CD4-positive, alpha-beta T cell treated with Interleukin-4 for 1 hour (primary cell): ENCODE measurements around the gene CENPX.

Source experiments
- DNase-seq, 2 donors: peaks; one replicate each; pipeline ENCODE4 v3.0.0-alpha.2; 2020 to 2022

Gene CENPX

DNA sequence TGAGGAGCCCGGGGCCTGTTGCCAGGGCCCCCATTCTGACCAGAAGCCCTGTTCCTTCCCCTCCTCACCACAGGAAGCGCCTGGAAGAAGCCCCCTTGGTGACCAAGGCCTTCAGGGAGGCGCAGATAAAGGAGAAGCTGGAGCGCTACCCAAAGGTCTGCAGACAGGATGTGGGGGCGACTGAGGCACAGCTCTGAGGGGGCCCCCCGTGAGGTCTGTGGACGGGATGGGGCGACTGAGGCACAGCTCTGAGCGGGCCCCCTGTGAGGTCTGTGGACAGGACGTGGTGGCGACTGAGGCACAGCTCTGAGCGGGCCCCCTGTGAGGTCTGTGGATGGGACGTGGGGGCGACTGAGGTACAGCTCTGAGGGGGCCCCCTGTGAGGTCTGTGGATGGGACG lies 13.3 kb downstream of the CENPX start:
- no peak for DNase-seq

DNA sequence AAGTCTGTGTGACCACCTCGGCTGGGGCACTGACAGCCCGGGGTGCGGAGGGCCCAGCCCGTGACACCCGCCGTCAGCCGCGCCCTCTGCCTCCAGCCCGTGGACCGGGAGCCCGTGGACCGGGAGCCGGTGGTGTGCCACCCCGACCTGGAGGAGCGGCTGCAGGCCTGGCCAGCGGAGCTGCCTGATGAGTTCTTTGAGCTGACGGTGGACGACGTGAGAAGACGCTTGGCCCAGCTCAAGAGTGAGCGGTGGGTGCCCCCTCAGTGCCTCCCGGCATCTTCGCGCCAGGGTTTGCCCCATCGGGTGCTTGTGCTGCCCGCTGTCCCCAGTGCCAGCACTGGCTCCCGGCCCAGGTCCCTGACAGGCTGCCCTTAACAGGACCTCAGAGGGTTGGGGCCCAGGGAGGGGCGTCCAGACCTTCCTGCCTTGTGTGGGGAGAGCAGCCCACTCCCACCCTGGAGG lies 13.7 kb downstream of the CENPX start:
- DNase-seq, result no peak

DNA sequence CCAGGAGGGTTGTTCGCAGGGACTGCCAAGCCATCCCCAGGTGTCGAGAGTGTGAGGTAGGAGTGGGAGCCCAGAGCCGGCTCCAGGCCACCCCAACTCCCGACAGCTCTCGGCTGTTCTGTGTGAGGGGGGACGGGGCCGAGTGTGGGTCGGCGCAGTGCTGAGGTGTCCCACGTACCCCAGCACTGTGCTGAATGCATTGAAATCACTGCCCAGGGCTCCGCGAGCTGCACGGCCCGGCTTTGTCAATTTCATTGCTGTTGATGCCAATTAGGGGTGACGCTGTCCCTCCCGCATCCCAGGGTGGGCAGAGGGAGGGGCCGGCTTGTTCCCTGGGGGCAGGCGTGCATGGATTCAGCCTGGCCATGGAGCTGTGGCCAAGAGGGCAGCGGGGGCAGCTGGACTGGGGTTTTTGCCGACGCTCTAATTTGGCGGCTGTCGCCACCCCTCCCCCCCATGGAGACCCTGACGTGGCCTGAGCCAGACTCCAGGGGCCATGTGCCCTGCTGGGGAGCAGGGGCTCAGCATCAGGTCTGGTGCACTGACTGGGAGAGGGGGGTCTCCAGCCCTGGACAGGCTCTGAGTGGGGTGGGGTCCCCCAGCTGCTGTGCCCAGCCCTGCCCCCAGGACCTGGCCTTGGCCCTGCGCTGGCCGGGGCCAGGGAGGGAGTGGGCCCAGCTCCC lies 14.3 kb downstream of the CENPX start:
- no peak for DNase-seq

DNA sequence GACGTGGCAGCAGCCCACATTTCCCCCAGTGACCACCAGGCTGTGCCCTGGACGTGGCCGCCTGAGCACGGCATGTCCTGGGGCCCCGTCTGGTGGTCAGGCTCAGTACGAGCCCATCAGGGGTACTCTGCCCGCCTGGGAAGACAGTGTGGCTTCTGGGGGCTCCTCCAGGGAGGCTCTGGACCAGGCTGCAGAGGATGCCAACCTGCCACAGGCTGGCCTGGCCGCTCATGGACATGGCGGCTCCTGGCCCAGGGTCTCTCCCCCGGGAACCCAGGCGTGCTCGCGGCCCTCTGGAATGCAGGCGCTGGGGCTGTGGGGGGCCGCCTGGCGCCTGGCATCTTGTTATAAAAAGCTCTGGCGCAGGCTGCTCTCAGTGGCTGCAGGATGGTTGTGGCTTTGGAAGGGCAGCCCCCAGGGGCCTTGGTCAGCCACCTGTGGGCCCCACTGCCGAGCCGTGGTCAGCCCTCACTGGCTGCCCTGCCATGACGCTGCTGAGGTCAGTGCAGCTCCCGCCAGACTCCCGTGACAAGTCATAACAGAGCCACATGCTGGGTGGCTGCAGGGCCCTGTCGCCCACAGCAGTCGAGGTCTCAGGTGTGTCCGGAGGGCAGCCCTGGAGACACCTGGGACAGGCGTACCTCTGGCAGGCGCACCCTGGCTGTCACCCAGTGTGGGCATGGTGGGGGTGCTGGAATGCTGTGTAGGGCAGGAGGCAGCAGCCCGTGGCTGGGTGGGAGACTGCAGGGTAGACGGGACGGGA lies 15.0 kb downstream of the CENPX start:
- DNase-seq, result no peak

DNA sequence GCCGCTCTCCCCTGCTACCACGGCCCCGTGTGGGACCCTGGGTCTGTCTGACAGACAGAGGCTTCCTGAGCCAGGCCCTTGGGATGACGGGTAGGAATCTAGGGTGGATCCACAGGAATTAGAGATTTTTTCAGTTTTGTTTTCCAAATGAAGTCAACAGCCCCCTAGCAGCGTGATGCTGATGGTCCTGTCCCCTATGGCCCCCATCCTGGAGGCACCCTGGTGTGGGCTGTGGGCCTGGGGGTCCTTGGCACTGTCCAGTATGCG lies 15.5 kb downstream of the CENPX start:
- no peak for DNase-seq

DNA sequence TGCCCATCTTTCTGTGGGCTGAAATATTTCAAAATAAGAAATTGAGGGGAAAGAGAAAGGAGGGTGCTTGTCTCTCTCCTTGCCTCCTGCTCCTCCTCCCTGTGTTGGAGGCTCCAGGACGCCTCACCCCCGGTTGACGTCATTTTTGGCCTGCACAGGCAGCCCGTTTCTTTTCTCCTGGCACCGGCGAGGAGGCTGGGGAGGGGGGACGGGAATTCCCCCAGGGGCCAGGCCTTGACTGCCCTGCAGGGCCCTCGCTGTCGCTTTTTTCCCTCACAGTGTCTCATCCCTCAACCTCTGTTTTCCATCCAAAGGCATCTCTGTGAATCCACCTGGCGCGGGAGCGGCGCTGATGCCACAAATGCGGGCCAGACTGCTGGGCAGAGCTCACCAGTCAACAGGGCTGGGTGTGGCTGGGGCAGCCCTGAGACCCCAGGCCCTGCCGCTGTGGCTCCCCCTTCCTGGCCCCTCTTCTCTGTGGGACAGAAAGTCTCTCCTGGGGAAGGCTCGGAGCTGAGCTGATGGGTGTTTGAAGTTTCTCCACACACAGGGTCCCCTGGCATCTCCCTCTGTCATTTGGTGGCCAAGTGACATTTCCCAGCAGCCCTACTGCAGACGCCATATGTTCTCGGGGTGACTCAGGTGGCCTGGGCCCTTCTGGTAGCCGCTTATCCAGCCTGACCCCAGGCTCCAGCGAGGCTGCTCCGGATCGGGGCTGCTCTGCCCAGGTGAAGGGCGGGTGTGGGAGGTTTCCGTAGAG lies 16.0 kb downstream of the CENPX start:
- no peak for DNase-seq

DNA sequence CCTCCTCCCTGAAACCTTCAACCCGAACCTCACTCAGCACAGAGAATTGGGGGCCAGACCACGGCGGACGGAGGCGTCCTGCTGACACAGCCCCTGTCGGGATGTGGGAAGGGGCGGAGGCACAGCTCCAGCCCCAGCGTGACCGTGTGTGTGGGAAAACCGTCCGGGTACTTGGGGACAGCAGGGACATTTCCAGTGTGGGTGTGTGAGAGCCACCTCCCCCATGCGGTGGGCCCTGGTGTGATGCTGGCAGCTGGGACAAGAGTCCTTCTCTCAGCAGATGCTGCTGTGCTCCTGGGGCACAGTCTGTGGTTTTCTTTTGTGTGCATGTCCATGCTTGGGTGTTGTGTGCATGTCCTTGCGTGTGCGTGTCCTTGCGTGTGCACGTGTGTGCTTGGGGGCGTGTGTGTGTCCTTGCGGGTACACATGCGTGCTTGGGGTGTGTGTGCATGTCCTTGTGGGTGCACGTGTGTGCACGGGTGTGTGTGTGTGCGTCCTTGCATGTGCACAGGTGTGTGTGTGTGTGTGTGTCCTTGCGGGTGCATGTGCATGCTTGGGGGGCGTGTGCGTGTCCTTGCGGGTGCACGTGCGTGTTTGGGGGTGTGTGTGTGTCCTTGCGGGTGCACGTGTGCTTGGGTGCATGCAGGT lies 16.9 kb downstream of the CENPX start:
- no peak for DNase-seq

DNA sequence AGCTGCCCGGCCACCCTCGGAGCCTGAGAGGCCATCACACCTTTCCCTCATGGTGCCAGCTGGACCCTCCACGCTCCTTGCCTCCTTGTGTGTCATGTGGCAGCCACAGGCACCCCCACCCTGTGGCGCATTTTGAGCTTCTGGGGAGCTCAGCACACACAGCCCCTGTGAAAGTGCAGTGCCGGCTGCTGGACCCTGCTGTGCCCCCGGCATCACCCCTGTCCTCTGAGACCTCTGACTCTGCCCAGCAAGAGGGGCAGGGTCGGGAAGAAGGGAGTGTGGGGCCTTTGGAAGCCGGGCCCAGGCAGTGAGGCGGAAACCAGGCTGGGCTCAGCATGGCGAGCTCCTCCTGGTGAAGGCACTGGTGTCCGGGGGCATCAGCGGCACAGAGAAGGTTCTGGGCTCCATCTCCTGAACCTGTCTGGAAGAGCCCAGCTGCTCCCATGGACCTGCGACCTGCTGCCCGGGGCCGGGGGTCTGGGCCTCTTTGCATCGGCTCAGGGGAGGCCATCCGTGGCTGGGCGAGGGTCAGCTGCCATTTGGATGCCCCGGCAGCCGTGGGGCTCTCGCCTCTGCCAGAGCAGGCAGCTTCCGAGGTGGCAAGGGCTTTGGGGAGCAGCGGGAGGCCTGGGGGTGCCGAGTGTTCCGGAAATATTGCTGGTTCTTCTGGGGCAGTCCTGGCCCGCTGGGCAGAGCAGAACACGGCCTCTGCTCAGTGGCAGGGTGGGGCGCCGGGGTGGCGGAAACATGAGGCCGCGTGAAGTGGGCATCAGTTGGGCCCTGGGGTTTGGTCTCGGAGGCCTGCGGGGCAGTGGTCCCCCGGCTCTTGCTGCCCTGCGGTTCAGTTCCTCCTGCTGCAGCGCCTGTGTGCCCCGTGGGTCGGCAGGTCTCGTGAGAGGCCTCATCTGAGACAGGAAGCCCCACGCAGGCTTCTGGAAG lies 17.9 kb downstream of the CENPX start:
- no peak for DNase-seq

DNA sequence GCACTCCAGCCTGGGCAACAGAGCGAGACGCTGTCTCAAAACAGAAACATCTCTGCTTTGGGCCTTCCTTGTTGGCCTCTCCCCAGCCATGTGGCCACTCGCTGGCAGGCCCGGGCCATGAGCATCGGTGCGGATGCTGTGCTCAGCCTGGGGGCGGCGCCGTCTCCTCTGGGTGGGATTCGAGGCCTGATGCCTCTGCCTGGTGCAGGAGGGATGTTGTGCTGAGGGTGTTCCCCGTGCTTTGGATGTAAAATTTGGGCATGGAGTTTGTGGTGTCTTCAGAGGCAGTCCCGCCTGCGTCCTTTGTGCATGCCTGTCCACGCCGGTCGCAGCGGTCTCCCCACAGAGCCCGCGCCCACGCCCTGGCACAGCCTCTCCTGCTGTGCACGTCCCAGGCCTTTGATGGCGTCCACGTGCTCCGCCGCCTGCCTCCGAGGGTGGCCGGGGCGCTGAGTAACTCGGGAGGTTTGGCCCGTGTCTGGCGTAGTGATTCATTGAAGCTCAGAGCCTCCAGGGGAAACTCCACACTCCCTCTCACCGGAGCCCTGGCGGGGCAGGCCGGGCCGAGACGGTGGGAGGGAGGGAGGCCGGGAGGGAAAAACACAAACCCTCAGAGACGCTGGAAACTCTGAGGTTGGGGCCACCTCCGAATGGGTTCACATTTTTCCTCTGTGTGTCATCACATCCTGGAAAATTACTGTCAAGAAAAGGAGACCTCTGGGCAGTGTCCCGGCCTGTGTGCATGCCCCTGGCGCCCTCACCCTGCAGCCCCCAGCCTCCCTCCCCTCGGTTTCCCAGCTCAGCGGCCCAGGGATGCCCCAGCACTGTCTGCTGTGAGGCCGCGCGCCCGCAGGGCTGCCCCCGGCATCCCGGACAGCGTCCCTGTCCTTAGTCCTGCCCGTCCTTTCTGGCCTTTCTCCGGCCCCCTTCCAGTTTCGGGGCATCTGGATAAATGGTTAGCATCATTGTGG lies 19.0 kb downstream of the CENPX start:
- no peak for DNase-seq

DNA sequence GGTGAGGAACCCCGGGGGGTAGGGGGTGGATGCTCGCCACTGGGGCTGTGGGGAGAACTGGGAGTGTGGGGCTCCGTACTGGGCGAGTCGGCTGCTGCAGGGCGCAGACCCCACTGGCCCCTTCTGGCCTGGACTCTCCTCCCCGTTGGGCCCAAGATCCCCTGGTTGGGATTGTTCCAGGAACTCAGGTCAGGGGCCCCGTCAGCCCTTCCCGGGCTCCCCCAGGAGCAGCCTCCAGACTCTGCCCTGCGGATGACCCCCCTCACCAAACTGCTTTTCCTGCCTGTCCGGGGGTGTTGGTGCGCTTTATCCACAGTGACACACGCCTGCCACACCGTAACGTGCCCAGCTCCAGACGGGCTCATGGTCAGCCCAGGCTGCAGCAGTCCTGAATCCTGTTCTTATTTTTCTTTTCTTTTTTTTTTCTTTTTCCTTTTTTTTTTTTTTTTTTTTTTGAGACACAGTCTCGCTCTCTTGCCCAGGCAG lies 21.1 kb downstream of the CENPX start:
- no peak for DNase-seq

DNA sequence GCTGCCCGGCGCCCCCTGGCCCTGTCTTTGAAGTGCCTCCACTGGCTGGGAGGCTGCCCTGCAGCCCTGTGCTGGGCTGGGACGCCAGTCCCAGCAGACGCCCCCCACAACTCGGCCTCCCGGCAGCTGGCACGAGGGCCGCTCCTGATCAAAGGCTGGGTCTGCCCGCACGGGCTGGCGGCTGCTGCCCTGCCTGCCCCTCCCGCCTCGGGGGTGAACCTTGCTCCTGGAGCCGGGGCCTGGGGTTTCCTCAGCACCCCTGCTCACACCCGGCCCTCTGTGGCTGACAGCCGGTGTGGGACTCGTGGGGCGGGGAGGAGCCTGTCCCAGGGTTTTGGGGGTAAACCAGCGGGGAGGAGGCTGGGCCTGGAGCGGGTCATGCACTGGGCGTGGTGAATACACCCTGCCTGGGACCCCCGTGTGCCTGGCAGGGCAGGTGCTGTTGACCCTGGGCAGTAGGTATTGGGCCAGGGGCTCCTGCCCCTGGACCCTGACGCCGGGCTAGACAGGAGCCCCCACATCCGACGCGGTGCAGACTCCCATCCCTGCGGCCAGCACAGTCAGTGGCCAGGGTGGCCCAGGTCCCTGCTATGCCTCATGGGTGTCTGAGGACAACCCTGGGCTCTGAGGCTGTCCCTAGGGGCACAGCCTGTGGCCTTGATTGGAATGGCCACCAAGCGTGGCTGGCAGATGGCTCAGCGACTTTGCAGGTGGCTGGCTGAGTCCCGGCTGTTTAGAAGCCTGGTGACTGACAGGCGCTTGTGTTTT lies 21.7 kb downstream of the CENPX start:
- DNase-seq, result no peak

DNA sequence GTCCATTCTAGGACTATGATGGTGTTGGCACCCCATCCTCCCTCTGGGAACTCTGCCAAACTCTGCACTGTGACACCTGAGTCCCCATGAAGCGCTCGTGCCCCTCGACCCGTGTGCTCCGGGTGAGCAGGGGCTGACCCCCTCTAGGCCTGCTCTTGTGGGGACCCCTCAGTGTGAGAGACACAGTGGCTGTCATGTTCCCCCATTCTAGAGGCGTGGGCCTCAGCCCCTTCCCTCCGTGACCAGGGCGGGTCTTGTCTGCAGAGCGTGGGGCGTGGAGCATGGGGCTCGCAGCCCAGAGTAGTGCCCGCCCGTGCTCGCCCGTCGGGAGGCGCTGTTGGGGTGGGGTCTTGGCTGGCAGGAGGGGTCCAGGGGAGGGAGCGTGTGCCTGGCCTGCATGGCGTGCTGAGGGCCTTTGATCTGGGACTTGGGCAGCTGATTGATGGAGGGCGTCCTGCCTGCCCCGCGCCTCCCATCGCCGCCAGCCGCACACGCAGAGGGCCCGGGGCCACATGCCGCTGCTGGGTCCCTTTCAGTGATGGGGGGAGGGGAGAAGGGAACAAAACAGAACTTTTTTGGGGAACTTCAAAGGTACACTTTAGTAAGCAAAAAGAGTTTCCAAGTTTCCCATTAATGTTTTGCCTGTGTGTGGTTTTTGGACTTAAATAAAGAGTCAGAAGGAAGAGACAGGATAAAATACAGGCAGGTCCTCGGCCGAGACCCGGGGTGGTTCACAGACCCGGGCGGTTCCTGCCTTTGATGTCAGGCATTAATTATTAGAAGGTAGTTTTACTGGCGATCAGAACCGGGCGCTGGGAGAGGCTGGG lies 22.5 kb downstream of the CENPX start:
- no peak for DNase-seq

DNA sequence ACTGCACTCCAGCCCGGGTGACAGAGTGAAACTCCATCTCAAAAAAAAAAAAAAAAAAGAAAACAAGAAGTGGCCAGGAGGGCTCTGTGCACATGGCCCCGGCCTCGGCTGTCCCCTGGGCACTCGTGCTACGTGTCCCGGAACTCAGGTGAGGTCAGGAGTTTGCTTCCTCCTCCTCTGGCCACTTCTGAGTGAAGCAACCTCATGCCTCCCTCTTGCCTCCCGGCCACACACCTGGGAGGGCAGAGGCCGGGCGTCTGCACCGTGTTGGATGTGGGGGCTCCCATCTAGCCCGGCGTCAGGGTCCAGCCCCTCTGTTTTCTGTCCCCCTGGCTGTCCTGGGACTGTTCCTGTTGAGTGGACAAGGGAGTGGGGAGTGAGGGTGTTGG lies 23.1 kb downstream of the CENPX start:
- no peak for DNase-seq

DNA sequence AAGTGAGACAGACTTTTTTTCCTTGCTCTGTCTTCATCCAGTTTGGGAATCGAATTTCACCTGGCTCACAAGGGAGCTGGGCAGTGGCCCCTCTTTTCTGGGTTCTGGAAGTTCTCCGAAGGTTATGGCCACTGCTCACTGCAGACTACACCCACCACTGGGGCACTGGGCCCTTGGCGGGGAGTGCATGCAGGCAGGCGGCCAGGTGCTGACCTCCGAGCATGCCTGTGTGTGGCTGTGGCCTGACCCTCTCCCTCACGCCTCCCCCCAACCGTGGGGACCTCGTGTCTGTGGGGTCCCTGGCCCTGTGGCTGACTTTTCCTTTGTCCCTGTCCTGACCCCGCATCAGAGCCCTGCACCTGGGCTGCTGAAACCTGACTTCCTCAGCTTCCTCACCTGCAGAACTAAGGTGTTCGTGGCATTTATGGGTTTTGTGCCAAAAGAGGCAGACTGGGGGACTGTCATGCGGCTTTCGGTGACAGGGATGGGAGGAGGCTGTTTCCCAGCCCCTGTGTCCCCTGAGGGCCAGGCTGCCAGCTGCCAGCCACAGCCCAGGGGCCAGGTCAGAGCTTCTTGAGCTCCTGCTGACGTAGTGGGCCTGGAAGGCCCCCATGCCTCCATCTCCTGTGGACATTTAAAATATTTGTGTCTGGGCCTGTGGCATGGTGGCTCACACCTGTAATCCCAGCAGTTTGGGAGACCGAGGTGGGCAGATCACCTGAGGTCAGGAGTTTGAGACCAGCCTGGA lies 23.8 kb downstream of the CENPX start:
- DNase-seq, result no peak

DNA sequence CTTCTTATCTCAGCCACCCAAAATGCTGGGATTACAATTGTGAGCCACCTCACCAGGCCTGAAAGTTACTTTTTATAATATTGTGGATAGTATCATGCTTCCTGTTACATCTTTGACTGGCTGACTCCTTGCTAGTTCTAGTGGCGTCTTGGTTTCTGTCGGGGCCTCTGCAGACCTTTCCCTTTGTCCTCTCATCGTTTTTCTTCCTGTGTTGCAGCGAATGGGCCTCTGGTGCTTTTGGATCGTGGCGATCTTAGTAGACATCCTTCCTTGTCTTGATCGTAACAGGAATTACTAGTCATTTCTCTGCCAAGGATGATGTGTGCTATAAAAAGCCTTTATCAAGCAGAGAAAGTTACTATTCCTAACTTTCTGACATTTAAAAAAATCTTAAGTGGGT lies 24.5 kb downstream of the CENPX start:
- DNase-seq, result no peak

DNA sequence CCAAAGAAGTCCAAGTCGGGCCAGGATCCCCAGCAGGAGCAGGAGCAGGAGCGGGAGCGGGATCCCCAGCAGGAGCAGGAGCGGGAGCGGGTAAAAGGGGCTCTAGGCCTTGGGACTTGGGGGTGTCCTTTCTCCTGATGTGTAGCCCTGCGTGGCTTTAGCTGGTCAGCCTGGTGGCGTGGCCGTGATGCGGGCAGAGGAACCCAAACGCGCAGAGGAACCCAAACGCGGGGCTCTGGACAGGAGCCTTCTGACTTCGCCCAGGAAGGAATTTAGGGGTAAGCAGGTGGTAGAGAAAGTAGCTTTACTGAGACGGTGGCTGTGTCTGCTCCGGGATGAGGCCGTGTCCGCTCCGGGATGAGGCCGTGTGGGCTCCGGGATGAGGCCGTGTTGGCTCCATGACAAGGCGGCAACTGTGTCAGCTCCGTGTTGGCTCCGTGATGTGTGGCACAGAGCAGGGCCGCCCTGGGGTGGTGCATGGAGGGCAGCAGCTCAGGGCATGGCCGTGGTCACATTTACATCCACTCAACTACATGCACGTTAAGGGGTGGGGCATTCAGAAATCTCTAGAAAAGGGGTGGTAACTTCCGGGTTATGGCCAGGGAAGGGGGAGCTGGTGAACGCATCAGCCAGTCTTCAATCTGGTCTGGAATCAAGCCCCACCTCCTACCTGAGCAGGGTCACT lies 25.8 kb downstream of the CENPX start:
- DNase-seq, result no peak

DNA sequence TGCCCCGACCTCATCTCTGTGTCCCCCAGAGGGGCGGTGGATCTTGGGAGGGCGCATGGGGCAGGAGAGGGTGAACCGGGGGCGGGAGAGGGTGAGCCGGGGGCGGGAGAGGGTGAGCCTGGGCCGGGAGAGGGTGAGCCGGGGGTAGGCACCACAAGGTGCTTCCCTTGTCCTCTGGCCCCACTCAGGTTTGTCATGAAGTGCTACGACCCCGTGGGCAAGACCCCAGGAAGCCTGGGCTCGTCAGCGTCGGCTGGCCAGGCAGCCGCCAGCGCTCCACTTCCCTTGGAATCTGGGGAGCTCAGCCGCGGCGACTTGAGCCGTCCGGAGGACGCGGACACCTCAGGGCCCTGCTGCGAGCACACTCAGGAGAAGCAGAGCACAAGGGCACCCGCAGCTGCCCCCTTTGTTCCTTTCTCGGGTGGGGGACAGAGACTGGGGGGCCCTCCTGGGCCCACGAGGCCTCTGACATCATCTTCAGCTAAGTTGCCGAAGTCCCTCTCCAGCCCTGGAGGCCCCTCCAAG lies 26.4 kb downstream of the CENPX start:
- DNase-seq, result no peak
